ENCODE data around the gene ARHGAP5.

Gene ARHGAP5

GRCh38 chr14:32077081-32078022, at the start of gene ARHGAP5:
Gene ARHGAP5 (plus strand): TSS chr14:32077304. CDS start chr14:32090670, 13,366 bp downstream.
- peak; percentile 18 for DNase-seq (ENCODE audit: low read depth)

GRCh38 chr14:32028599-32028998, 48.5 kb upstream of the ARHGAP5 start:
- no peak for DNase-seq (ENCODE audit: low read depth)

- DNase-seq (ENCODE audit: low read depth), result no peak
Observed at GRCh38 chr14:32033543-32033942, 43.6 kb upstream of the ARHGAP5 start.

GRCh38 chr14:32038876-32039275, 38.2 kb upstream of the ARHGAP5 start:
- DNase-seq (ENCODE audit: low read depth), result no peak

GRCh38 chr14:32039401-32040030, 37.6 kb upstream of the ARHGAP5 start:
- no peak for DNase-seq (ENCODE audit: low read depth)

- DNase-seq (ENCODE audit: low read depth), result no peak
Observed at GRCh38 chr14:32043624-32044023, 33.5 kb upstream of the ARHGAP5 start.

- no peak for DNase-seq (ENCODE audit: low read depth)
Observed at GRCh38 chr14:32044454-32044853, 32.6 kb upstream of the ARHGAP5 start.

- no peak for DNase-seq (ENCODE audit: low read depth)
Observed at GRCh38 chr14:32047791-32048190, 29.3 kb upstream of the ARHGAP5 start.

GRCh38 chr14:32049361-32050088, 27.6 kb upstream of the ARHGAP5 start:
- no peak for DNase-seq (ENCODE audit: low read depth)

GRCh38 chr14:32050878-32051277, 26.2 kb upstream of the ARHGAP5 start:
- DNase-seq (ENCODE audit: low read depth), result no peak

GRCh38 chr14:32054536-32054935, 22.6 kb upstream of the ARHGAP5 start:
- DNase-seq (ENCODE audit: low read depth), result no peak

GRCh38 chr14:32055175-32055574, 21.9 kb upstream of the ARHGAP5 start:
- DNase-seq (ENCODE audit: low read depth), result no peak

- DNase-seq (ENCODE audit: low read depth), result no peak
Observed at GRCh38 chr14:32059702-32060101, 17.4 kb upstream of the ARHGAP5 start.

GRCh38 chr14:32064931-32065330, 12.2 kb upstream of the ARHGAP5 start:
- DNase-seq (ENCODE audit: low read depth), result no peak

- no peak for DNase-seq (ENCODE audit: low read depth)
Observed at GRCh38 chr14:32068708-32069107, 8.4 kb upstream of the ARHGAP5 start.

GRCh38 chr14:32070282-32070681, 6.8 kb upstream of the ARHGAP5 start:
- no peak for DNase-seq (ENCODE audit: low read depth)

GRCh38 chr14:32072676-32073075, 4.4 kb upstream of the ARHGAP5 start:
- no peak for DNase-seq (ENCODE audit: low read depth)

GRCh38 chr14:32073537-32074189, 3.4 kb upstream of the ARHGAP5 start:
- DNase-seq (ENCODE audit: low read depth), result peak; percentile 82

GRCh38 chr14:32074887-32075572, 2.1 kb upstream of the ARHGAP5 start:
- DNase-seq (ENCODE audit: low read depth), result no peak

GRCh38 chr14:32075672-32076277, 1.3 kb upstream of the ARHGAP5 start:
- peak; percentile 1 for DNase-seq (ENCODE audit: low read depth)

All from fibroblast of gingiva (primary cell).